Endometrial microvascular endothelial cells (primary cell): ENCODE data around the gene PCNT. TPM values are rescaled to one million over a fixed set of nuclear protein-coding genes. Genes with fewer than 3 reads are reported as not detected.

Experiments used
- in situ Hi-C: cut with HindIII; loops from 2 replicates; pipeline ENCODE4 v1.10.0; 2017; ENCODE audit warnings: low sequenced_read_pairs, low pct_unique_long_range_greater_than_20kb; ENCODE audit errors: inconsistent ontology term
- total RNA-seq: library from RNA; depleted of rRNA; stranded (reverse); fragments of >200 nt; gene quantifications from one replicate; pipeline ENCODE4 v1.2.3, GENCODE V29; 2015; ENCODE audit errors: inconsistent ontology term

Gene PCNT
- total RNA-seq, 1 donor from 2014 or later, result 17.8 TPM

GRCh38 chr21:46352164-46352515 is 28.2 kb downstream of the PCNT start:
- in situ Hi-C loops, result no loop called here

GRCh38 chr21:46352913-46353312 is 29.0 kb downstream of the PCNT start:
- in situ Hi-C loops, result no loop called here

GRCh38 chr21:46354046-46354445 is 30.1 kb downstream of the PCNT start:
- in situ Hi-C loops, result no loop called here

GRCh38 chr21:46354518-46354917 is 30.6 kb downstream of the PCNT start:
- in situ Hi-C loops, result no loop called here

GRCh38 chr21:46355161-46356004 is 31.4 kb downstream of the PCNT start:
- in situ Hi-C loops, result no loop called here

- in situ Hi-C loops, result no loop called here
These were observed 32.0 kb downstream of the PCNT start for GRCh38 chr21:46356005-46356338.

GRCh38 chr21:46356494-46357334 is 32.8 kb downstream of the PCNT start:
- in situ Hi-C loops, result no loop called here

- in situ Hi-C loops, result no loop called here
These were observed 33.3 kb downstream of the PCNT start for GRCh38 chr21:46357335-46357604.

GRCh38 chr21:46357684-46358425 is 33.9 kb downstream of the PCNT start:
- in situ Hi-C loops, result no loop called here

GRCh38 chr21:46361176-46361575 is 37.2 kb downstream of the PCNT start:
- in situ Hi-C loops, result no loop called here

- in situ Hi-C loops, result no loop called here
These were observed 38.0 kb downstream of the PCNT start for GRCh38 chr21:46361935-46362334.

GRCh38 chr21:46362946-46363345 is 39.0 kb downstream of the PCNT start:
- in situ Hi-C loops, result no loop called here

GRCh38 chr21:46363698-46364097 is 39.7 kb downstream of the PCNT start:
- in situ Hi-C loops, result no loop called here

- in situ Hi-C loops, result no loop called here
These were observed 42.1 kb downstream of the PCNT start for GRCh38 chr21:46366091-46366490.

GRCh38 chr21:46366561-46366960 is 42.6 kb downstream of the PCNT start:
- in situ Hi-C loops, result no loop called here

- in situ Hi-C loops, result no loop called here
These were observed 43.0 kb downstream of the PCNT start for GRCh38 chr21:46366966-46367365.

GRCh38 chr21:46368533-46369285 is 44.8 kb downstream of the PCNT start:
- in situ Hi-C loops, result no loop called here

GRCh38 chr21:46369520-46370235 is 45.7 kb downstream of the PCNT start:
- in situ Hi-C loops, result no loop called here
